Stimulated activated CD4-positive, alpha-beta T cell treated with anti-CD3 and anti-CD28 coated beads, Interleukin-15, amount 100 ng/mL, for 1 hour (primary cell): ENCODE data around the gene ANKRD29.
"Not testable (repeated sequence)": the region's sequence is repeated elsewhere in the genome, so short reads cannot be mapped to it uniquely, and the experiment has no call there.

Source experiments
- DNase-seq, 2 donors: peaks; one replicate each; pipeline ENCODE4 v3.0.0-alpha.2; 2020; ENCODE audit warnings: low read depth in 1 of 2, low spot score in 1 of 2

ANKRD29 gene

DNA sequence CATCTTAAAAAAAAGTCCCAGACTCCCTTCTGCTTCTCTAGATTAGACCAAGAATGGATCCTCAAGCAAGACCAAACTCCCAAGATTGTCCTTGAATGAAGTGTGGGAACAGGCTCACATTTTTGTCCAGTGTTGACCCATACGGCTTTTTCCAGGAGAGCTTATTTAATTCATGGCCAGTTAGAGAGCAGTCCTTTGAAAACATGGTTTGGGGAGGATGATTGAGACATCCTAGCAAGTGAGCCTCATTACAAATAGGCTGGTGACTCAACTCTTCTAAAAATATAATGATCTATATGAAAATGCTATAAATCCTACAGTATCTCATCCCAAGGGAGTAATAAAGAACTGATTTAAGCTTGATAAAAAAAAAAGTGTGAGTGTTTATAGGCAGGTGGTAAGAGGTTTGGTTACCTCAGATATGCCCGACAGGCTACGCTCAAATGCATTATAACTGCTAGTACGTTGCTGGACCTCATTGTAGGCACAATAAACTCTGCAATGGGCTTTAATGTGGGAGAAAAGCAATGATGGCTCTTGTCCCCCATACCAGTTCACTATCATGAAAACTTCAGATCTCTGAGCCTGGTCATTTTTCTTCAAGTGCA, 17.0 kb downstream of the ANKRD29 start:
- DNase-seq, result no peak

GRCh38 chr18:23643815-23644490, 18.8 kb downstream of the ANKRD29 start:
- no peak for DNase-seq

DNA sequence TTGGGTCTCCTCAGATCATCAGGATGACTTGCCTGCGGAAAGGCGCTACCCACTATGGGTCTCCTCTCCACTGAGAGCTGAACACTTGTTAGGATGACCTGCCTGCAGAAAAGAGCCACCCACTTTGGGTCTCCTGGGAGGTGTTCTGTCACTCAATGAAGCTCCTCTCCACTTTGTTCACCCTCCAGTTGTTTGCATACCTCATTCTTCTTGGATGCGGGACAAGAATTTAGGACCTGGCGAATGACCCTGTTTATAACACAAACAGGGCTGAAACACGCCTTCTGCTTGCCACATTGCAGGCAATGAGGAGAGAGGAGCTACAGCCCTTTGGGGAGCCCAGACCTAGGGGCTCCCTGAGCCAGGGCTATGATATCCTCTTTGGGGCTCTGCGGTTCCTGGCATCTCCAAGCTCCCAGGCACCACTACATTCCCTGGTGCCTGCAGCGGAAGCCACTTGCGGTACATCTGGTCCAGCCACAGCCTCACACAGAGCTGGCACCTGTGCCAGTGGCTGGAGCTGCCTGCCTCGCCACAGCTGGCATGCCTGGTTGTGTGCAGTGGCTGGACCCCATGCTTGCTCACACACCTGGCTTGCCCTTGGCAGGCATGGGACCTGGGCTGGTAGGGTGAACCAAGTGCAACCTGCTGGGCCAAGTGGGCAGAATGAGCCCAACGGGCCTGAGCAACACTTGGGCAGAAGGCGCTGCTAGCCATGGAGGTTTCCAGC, 20.6 kb downstream of the ANKRD29 start:
- no peak for DNase-seq

DNA sequence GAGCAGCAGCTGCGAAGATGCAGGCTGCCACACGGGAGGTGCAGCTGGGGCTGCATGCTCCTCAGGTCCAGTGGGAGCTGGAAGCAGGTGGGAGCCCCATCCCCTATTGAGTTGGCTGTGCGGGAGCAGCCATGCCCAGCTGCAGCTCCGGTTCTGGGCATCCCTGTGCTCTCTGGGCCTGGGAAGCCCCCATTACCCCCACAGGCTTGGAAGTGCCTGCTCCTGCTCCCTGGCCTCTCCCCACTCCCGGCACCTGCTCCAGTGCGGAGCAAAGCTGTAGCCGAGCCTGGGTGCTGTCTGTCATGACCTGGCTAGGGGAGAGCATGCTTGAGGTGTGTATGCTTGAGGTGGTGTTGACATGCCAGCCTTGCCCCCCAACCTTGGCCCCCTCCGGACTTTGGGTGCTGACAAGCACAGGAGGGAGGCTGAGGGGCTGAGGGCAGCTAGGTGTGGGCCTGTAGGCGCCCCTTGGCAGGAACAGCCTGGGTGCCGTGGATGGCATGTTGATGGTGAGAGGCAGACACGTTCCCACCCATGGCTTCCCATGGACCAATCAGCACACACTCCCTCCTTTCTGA, 21.5 kb downstream of the ANKRD29 start:
- DNase-seq, result no peak

- DNase-seq, result no peak
These were observed 22.7 kb downstream of the ANKRD29 start for GRCh38 chr18:23640052-23640451.

- not testable (repeated sequence) for DNase-seq
These were observed 26.3 kb downstream of the ANKRD29 start for GRCh38 chr18:23636433-23636832.

DNA sequence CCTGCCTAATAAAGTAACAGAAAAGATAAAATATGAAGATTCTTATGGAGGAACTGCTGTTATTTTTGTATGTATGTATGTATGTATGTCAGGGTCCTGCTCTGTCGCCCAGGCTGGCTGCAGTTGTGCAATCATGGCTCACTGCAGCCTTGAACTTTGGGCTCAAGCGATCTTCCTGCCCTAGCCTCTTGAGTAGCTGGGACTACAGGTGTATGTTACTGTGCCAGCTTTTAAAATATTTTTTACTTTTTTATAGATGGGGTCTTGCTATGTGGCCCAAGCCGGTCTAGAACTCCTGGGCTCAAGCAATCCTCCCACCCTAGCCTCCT, 26.7 kb downstream of the ANKRD29 start:
- DNase-seq, result no peak

DNA sequence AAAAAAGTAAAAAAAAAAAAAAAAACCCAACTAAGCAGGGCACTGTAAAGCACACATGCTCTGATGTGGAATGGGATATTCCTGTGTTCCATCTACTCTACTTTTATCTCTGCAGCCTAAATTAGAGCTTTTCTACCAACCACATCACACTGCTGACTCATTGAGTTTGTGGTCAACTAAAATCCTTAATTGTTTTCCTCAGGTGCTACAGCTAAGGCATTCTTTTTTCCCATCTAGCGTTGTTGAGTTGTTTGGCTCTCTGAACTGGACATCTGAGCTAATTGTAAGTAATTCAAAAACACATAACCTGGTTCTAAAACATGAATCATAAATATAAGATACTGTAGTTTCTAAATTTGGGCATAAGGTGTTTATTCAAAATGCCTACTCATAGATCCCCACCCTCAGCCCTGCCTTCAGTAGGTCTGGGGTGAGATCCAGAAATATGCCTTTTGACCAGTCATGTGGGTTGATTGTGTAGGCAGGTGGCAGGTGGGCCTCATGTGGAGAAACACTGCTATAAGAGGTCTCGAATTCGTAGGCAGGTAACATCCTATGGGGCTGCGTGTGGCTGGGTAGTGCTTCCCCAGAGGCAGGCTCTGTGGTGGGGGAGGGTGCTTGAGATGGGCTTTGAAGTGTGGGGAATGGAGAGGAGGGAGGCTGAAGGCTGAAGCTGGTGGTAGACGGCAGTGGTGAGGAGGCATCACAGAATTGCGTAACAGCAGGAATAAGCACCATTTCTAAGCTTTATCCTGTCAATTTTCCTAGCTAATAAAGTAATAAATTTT, 27.2 kb downstream of the ANKRD29 start:
- no peak for DNase-seq

DNA sequence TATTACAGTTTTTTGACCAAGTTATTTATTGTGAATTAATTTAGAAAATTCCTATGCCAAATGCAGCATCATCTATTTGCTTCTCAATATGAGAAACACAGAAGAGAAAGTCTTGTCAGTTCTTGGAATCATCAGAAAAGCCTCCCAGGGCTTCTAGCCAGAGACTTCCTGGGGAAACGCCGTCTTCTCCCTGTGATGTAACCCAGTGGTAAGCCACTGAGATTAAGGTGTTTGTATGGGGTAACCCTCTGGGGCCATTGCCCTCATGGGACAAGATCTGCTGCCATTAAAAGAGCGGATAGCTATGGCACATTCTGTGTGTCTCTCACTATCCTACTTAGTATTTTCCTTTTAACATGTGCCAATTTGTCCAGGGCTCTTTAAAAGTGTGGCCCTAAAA, 28.0 kb downstream of the ANKRD29 start:
- DNase-seq, result no peak

- no peak for DNase-seq
These were observed 30.1 kb downstream of the ANKRD29 start for GRCh38 chr18:23632615-23633014.

- DNase-seq, result no peak
These were observed 31.0 kb downstream of the ANKRD29 start for GRCh38 chr18:23631746-23632145.

DNA sequence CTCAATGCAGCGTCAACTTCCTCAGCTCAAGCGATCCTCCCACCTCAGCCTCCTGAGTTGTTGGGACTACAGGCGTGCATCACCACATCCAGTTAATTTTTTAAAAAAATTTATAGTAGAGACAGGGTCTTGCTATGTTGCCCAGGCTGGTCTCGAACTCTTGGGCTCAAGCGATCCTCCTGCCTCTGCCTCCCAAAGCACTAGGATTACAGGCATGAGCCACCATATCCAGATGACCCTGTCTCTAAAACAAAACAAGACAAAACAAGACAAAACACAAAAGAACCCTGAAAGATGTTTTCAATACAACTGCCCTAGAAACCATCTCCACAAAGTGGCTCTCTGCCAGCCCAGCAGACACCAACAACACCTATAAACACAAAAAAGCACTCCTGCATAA, 31.4 kb downstream of the ANKRD29 start:
- no peak for DNase-seq

GRCh38 chr18:23629444-23629946, 33.2 kb downstream of the ANKRD29 start:
- no peak for DNase-seq

GRCh38 chr18:23627970-23628369, 34.7 kb downstream of the ANKRD29 start:
- DNase-seq, result no peak

DNA sequence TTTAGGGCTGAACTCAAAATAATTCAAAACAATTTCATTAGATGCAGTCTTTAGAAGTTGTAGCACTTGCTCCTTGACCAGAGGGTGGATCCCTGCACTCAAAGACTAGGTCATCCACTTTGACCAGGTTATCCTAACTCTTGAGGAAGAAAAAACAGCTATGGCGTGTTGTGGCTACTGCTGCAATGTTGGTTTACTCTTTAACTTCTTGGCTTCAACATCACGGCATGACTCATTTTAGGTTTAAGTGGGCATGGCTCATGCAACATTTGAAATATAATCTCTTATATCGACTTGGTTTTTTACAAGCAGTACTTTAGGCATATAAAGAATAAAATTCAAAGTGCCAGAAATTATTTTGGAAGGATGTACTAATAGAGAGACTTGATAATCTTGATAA, 35.4 kb downstream of the ANKRD29 start:
- DNase-seq, result no peak

DNA sequence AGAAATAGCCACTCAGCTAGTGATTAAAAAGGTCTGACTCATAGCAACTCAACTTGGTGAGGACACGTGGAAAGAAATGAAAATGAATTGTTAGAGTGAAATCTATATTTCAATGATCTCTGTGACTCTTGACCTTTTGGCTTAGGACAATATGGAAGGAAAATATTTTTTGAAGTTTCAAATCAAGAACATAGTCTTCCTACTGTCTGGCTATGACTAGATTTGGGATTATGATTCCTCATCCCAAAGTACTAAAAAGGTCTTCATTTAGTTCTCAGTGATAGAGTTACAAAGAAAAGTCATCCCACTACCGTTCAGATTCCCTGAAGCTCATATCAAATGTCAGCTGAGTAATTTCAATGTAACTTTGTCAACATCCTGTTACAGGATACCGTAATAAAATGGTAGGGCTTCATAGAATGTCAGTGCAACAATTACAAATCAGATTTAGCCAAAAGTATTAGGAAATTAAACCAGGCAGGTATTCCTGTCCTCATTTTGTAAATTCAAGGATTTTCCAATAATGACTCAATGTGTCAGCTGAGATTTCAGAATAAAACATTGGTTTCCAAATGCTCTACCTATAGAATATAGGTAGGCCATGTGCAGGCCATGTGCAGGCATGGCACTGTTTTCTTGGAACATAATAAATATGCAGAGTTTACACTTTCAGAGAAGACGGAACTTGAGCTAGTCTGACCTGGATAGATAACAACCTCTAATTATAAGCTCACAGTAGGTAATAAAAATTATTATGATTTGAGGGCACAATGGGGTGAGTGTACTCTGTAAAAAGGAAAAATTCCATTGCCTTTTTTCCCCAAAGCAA, 36.0 kb downstream of the ANKRD29 start:
- no peak for DNase-seq

DNA sequence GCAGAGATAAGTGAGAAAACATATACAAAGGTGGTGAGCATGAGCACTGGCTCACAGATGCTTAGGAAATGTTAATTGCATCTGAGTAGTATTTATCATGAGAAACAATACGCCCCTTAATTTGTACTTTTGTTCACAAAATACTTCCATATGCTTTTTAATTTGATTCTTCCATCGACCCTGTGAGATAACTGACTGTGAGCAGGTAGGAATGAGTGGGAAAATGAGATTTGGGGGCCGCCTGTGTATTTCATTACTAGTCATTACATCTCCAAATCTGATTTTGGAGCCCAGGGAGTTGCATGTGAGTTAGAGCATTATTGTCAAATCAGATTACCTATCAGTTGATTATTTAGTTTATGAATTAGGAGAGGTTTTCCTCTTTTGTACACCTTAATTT, 39.7 kb downstream of the ANKRD29 start:
- no peak for DNase-seq

DNA sequence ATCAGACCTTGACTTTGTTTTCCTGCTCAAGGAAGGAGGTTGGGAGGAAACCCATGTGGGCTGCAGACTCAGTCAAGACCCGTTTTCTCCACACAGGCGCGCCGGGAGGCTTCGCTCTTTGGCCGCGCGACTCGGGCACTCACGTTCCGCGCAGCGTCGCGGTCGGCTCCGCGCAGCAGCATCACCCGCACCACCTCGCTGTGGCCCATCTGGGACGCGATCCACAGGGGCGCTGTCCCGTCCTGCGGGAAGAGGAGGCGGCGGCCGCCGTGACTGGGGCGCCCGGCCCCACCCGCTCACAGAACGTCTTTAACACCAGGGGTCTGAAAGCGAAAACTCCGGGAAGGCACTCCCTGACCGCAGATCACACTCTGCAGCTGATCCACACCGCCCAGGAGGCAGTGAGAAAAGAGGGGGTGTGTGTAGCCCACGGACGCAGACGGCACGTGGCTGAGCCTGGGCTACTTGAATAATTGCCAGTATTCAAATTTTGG, 43.3 kb downstream of the ANKRD29 start:
- no peak for DNase-seq

DNA sequence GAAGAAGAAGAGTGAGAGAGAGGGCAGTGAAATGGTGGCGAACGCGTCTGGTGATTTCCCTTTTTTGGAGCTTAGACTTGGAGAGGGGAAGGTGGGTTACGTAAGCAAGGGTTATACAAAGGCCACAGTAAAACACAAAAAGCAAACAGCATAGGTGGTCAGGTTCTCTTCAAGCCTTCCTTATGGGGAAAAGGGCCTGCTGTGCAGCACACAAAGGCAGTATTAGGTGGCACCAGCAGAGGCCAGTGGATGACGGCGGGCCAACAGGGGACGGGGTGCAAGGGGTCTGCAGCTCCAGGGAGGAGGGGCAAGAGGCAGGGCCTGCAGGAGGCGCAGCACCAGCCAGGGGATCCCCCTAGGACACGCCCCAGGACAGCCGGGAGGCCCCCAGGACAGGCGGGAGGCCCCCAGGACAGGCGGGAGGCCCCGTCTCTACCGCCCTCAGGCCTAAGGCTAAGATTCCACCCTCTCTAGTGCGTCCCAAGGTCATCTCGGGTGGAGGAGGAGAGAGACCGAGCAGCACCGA, 43.8 kb downstream of the ANKRD29 start:
- DNase-seq, result no peak

DNA sequence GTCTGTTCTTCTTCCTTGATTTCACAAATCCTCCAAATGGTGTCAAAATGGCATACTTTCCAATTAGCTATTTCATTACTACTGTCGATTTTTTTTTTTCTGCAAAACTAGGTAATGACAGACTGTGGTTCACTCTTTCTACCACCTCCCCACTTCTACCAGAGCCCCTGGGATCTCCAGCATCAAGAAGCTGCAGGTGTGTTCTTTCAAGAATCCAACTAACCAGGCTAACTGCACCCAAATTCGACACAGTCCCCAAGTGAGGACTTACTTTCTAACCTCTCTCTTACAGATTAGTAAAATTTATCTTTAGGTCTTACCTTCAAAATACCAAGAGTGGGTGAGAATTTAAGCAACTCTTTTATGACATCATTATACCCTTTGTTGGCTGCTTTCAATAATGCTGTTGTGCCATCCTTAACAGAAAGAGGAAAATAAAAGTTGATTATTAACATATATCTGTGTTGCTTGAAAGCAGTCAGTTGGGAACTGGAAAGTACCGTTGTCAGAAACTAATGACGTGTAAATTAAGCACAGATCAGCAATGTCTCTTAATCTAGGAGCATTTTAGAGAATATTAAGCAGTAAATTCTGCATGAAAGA, 45.2 kb downstream of the ANKRD29 start:
- no peak for DNase-seq
